NCI-H1092 (cell line): ENCODE results near the gene ACHE.

ENCODE experiments used
- DNase-seq: peaks from one replicate; lab custom pipeline; 2025; lab: John Stamatoyannopoulos, UW

The ACHE gene

GRCh38 chr7:100884736-100885439, 10.8 kb downstream of the ACHE start:
- no peak for DNase-seq

GRCh38 chr7:100882785-100883526, 12.7 kb downstream of the ACHE start:
- DNase-seq, result no peak

DNA sequence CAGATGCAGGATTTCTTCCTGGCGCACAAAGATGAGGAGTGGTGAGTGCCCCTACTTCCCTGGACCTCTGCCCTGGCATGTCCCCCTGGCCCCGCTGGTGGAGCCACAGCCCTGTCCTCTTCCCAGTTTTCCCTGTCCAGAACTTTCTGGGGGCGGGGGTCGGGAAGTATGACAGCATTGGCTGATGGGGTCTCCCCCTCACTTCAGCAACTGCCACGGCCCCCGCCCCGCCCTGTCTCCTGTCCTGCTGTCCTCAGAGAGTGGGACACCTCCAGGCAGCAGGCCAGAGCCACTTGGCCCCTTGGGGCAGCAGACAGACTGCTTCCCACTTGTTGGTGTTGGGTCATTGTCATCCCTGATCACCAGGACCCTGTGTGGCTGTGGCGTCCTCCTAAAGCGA, 13.5 kb downstream of the ACHE start:
- no peak for DNase-seq

GRCh38 chr7:100881136-100881535, 14.6 kb downstream of the ACHE start:
- DNase-seq, result no peak

DNA sequence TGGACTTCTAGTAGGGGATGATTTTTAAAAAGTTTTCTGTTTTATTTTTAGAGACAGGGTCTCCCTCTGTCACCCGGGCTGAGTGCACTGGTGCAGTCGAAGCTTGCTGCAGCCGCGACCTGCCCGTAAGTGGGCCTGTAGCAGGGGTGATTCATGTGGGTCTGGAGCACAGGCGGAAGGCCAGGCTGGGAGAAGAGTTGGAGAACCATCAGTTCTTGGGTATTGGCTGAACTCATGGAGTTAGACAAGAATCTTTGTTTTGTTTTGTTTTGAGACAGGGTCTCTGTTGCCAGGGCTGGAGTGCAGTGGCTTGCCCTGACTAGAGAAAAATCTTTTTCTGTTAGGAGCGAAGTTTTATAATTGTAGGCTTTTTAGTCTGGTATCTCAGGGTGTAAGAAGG, 15.0 kb downstream of the ACHE start:
- DNase-seq, result no peak

DNA sequence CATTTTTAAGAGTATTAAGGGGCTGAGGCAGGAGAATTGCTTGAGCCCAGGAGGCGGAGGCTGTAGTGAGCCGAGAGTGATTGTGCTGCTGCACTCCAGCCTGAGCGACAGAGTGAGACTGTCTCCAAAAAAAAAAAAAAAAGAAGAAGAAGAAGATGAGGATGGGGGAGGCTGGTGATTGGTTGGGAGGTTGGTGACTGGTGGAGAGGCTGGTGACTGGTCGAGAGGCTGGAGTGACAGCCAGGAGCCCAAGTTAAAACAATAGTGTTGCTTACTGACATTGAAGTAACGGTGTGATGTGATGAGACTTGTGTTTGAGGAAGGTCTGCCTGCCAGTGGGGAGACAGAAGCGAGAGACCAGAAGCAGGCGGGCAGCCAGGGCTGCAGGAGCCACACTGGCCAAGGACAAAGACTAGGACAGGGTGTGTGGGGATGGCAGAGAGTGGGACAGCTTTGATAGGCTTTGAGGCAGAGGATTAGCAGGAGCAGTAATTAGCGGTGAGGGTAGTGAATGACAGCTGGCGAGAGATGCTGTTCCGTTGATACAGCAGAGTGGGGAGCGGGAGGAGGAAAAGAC, 15.9 kb downstream of the ACHE start:
- no peak for DNase-seq

GRCh38 chr7:100878685-100879084, 17.0 kb downstream of the ACHE start:
- no peak for DNase-seq

DNA sequence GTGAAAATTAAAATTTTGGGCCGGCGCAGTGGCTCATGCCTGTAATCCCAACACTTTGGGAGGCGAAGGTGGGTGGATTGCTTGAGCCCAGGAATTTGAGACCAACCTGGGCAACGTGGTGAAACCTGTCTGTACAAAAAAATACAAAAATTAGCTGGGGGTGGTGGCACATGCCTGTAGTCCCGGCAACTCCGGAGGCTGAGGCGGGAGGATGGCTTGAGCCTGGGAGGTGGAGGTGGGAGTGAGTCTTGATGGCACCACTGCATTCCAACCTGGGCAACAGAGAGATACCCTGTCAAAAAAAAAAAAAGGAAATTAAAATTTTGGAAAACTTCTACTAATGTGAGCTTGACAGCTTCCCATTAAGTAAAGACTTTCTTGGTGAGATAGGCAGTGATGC, 17.7 kb downstream of the ACHE start:
- DNase-seq, result no peak

GRCh38 chr7:100875356-100875751, 20.3 kb downstream of the ACHE start:
- peak; percentile 29 for DNase-seq

GRCh38 chr7:100874577-100875355, 20.9 kb downstream of the ACHE start, which contains the start of gene SRRT:
TSS of gene SRRT (plus strand) at chr7:100875103. CDS start at chr7:100875591, 488 bp downstream.
- peak; percentile 100 for DNase-seq

DNA sequence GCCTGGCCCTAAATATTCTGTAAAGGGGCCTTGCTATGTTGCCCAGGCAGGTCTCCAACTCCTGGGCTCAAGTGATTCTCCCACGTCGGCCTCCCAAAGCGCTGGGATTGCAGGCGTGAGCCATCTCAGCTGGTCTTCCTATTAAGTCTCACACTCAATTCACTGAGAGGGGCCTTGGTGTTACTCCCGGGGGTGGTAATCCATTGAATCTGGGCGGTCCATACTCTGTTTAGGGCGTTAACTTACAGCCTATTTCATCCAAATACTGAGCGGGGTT, 21.4 kb downstream of the ACHE start:
- no peak for DNase-seq

- no peak for DNase-seq
These were observed 21.9 kb downstream of the ACHE start for GRCh38 chr7:100873599-100874299.

- DNase-seq, result no peak
These were observed 27.8 kb downstream of the ACHE start for GRCh38 chr7:100867776-100868485.

DNA sequence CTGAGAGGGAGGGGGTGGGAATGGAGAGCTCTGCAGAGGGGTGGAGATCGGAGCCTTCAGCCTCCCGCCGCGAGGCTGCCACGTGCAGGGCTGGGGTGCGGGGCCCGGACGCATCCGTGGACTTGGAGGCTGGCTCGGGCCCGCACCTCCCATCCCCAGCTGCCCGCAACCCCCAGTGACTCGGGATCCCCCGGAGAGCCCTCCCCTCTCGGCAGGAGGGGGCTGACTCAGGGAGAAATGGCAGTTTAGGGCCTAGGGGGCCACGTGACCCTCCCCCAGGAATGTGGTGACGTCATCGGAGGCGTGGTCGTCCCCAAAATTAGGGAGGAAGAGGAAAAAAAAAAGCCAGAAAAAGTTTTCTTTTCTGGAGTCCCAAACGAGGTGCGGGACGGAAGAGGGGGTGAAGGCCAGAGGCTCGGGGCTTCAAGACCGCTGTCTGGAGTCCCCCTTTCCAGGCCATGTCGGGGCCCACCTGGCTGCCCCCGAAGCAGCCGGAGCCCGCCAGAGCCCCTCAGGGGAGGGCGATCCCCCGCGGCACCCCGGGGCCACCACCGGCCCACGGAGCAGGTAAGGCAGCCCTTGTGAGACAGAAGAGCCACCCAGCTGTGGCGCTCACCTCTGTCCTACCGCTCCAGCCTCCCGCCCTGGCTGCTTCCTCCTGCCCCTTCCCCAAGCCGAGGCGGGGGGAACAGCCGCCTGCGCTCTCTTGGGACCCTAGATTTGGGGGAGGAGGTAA, 28.5 kb downstream of the ACHE start, which contains the start of gene TRIP6:
Gene TRIP6 (plus strand): TSS at position 348 of the 736 bp plus-strand sequence. CDS start 111 bp downstream, at position 459.
- no peak for DNase-seq

DNA sequence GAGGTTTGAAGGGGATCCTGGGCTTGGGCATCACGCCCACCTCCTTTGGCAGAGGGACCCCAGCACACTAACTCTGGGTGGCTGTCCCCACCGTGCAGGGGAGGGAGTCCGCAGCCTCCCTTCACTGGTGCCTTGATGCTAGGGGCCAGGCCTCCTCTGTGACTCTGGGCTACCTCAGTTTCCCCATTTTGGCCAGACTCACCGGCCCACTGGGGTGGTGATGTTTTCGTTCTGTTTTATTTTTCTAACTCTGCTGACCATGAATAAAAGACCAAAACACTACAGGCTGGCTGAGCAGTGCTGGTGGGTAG, 29.0 kb downstream of the ACHE start:
- no peak for DNase-seq

DNA sequence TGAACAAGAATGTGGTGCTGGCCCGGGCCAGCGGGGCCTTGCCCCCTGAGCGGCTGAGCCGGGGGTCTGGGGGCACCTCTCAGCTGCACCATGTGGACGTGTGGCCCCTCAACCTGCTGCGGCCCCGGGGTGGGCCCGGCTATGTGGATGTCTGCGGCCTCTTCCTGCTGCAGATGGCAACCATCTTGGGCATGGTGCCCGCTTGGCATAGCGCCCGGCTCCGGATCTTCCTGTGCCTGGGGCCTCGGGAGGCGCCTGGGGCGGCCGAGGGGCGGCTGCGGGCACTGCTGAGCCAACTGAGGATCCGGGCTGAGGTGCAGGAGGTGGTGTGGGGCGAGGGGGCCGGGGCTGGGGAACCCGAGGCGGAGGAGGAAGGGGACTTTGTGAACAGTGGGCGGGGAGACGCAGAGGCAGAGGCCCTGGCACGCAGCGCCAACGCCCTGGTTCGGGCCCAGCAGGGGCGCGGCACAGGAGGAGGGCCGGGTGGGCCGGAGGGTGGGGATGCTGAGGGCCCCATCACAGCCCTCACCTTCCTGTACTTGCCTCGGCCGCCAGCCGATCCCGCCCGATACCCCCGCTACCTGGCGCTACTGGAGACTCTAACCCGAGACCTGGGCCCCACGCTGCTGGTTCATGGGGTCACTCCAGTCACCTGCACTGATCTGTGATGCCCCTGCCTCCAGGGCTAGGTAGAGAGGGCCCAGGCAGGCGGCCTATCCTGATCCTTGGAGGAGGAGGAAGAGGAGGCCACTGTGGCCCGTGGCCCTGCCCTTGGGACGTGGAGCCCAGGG, 29.6 kb downstream of the ACHE start:
- peak; percentile 65 for DNase-seq

DNA sequence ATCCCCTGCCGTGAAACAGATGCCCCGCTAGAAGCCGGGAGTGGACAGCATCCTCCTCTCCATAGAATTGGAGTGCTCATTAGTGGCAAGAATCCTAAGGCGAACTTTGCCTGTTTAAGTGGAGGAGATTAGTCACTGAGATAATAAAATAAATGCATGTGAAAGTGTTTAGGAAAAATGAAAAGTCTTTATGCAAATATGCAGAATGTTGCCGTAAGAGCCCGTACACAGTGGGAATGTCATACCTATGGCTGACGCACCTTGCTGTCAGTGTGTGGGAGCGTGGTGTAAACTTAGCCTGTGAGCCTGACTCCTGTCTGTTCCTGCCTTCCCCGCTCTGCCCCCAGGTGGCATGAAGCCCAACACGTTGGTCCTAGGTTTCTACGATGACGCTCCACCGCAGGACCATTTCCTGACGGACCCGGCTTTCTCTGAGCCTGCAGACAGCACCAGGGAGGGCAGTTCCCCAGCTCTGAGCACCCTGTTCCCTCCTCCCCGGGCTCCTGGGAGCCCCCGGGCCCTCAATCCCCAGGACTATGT, 30.2 kb downstream of the ACHE start:
- peak; percentile 14 for DNase-seq

- DNase-seq, result no peak
These were observed 31.3 kb downstream of the ACHE start for GRCh38 chr7:100864263-100864845.

DNA sequence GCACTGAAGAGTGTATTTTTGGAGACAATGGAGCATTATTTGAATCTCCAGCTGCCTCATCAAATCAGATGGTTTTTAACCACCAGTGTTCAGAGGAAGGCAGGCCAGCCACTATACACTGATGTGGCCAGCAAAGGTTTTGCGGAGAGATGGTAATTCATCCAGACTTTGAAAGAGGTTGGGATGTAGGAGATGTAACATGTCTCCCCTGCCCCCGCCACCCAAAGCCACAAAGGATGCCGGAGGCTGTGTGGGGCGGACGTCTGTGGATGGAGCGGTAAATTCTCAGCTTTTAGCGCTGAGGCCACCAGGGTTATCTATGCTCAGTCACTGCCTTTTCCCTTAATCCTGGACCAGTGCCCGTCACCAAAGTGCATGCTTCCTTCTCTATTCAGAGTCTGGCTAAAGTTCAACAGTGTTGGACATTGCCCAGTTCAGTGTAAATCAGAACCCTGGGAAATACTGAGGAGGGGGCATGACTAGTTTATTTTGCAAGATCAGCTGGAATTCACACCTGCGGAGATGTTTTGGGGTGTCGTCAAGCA, 32.2 kb downstream of the ACHE start:
- no peak for DNase-seq
